Glutamatergic neuron (in vitro differentiated cells): ENCODE measurements around the gene ATP5PO. TPM values are rescaled to one million over a fixed set of nuclear protein-coding genes. Genes with fewer than 3 reads are reported as not detected.
"Not testable (repeated sequence)": the region's sequence is repeated elsewhere in the genome, so short reads cannot be mapped to it uniquely, and the experiment has no call there.

Experiments
- DNase-seq: peaks from one replicate; pipeline ENCODE4 v3.0.0; 2022
- H3K27ac Mint-ChIP-seq: one replicate; pipeline ENCODE4 v1.8.0; 2020; ENCODE audit warnings: mild to moderate bottlenecking, mixed read lengths, inconsistent platforms; ENCODE audit not compliant: unreplicated experiment
- H3K27me3 Mint-ChIP-seq: one replicate; pipeline ENCODE4 v1.8.0; 2020; ENCODE audit warnings: mild to moderate bottlenecking, moderate library complexity, mixed read lengths, inconsistent platforms; ENCODE audit not compliant: unreplicated experiment
- H3K36me3 Mint-ChIP-seq: one replicate; pipeline ENCODE4 v1.8.0; 2020; ENCODE audit warnings: mild to moderate bottlenecking, mixed read lengths, inconsistent platforms; ENCODE audit not compliant: unreplicated experiment
- H3K4me1 Mint-ChIP-seq: one replicate; pipeline ENCODE4 v1.8.0; 2020; ENCODE audit warnings: mild to moderate bottlenecking, low read depth, mixed read lengths, inconsistent platforms; ENCODE audit not compliant: unreplicated experiment
- H3K4me3 Mint-ChIP-seq: one replicate; pipeline ENCODE4 v1.8.0; 2020; ENCODE audit warnings: mild to moderate bottlenecking, mixed read lengths, inconsistent platforms; ENCODE audit not compliant: unreplicated experiment
- H3K9me3 Mint-ChIP-seq: one replicate; pipeline ENCODE4 v1.8.0; 2020; ENCODE audit warnings: mild to moderate bottlenecking, moderate library complexity, mixed read lengths, inconsistent platforms; ENCODE audit not compliant: unreplicated experiment
- CTCF ChIP-seq: fragments of 200-600 bp; sonication (generic); IDR thresholded peaks from one replicate; pipeline ENCODE4 v1.5.0; 2021; ENCODE audit not compliant: partially characterized antibody, unreplicated experiment
- total RNA-seq: library from RNA; stranded (reverse); fragmentation: NEBNext Ultra II Directional; extraction: Animal tissue kit (Norgen Biotek cat#: 25700); gene quantifications from one replicate; pipeline ENCODE4 v1.2.1, GENCODE V29; 2021; ENCODE audit not compliant: unreplicated experiment

ATP5PO gene
- total RNA-seq, 1 donor from 2014 or later: 236 TPM

GRCh38 chr21:33864150-33864549 is 51.5 kb downstream of the ATP5PO start:
- no peak for DNase-seq
- no peak for TF ChIP-seq CTCF
- H3K4me3 Mint-ChIP-seq: no peak overlapping the region
- peaks cover 9% of the 10 kb centered on the region for H3K9me3 Mint-ChIP-seq
- no peak overlapping the region for H3K27ac Mint-ChIP-seq
- peaks cover 18% of the 10 kb centered on the region for H3K36me3 Mint-ChIP-seq
- H3K27me3 Mint-ChIP-seq: no peaks in the 10 kb centered on the region
- peaks cover 8% of the 10 kb centered on the region for H3K4me1 Mint-ChIP-seq

DNA sequence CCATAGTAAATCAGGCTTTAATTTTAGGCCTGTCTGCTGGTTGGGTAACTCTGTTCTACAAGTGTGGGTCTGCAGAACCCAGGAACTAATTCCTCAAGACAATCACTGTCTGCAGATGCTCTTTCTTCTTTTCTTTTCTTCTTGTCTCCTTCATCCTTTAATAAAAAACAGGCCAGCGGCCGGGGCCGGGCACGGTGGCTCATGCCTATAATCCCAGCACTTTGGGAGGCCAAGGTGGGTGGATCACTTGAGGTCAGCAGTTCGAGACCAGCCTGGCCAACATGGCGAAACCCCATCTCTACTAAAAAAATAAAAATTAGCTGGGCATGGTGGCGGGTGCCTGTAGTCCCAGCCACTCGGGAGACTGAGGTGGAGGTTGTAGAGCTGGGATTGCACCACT is 52.4 kb downstream of the ATP5PO start:
- not testable (repeated sequence) for H3K9me3 Mint-ChIP-seq, H3K27ac Mint-ChIP-seq, H3K4me3 Mint-ChIP-seq, DNase-seq, H3K27me3 Mint-ChIP-seq
- peaks cover 18% of the 10 kb centered on the region for H3K36me3 Mint-ChIP-seq
- peaks cover 16% of the 10 kb centered on the region for H3K4me1 Mint-ChIP-seq

GRCh38 chr21:33861125-33861524 is 54.5 kb downstream of the ATP5PO start:
- H3K27me3 Mint-ChIP-seq: no peaks in the 10 kb centered on the region
- H3K4me1 Mint-ChIP-seq: peaks cover 17% of the 10 kb centered on the region
- H3K36me3 Mint-ChIP-seq: peaks cover 14% of the 10 kb centered on the region
- no peak for DNase-seq
- no peak overlapping the region for H3K27ac Mint-ChIP-seq
- H3K4me3 Mint-ChIP-seq: no peak overlapping the region
- no peak for TF ChIP-seq CTCF
- peaks cover 7% of the 10 kb centered on the region for H3K9me3 Mint-ChIP-seq

DNA sequence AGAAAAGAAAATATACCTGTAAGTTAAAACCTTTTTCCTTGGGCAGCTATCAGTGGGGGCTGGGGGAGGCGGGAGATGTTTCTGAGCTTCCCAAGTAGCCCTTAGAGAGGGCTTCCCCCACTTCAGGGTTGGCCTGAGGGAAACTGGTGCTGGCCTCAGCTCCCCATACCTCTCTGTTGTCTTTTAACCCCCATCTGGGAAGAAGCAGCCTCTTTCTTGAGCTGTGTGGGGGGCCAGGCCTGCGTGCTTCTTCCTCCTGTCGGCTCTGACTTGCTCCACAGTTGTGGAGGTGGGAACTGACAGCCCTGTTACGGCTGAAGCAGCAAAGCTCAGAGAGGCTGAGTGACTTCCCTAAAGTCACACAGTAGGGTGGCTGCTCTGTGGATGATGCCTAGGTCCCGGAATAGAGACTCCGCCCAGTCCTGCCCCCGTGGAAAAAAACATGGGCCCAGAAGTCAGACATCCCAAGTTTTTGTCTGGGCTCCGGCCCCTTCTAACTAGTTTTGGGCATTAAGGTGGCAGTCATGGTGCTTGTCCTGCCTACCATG is 55.2 kb downstream of the ATP5PO start:
- Mint-ChIP-seq H3K4me3 (no peak overlapping the region), H3K36me3 (peaks cover 14% of the 10 kb centered on the region), H3K4me1 (peaks cover 17% of the 10 kb centered on the region), H3K27ac (no peak overlapping the region), H3K27me3 (no peaks in the 10 kb centered on the region), H3K9me3 (peaks cover 6% of the 10 kb centered on the region)
- no peak for DNase-seq
- no peak for TF ChIP-seq CTCF

DNA sequence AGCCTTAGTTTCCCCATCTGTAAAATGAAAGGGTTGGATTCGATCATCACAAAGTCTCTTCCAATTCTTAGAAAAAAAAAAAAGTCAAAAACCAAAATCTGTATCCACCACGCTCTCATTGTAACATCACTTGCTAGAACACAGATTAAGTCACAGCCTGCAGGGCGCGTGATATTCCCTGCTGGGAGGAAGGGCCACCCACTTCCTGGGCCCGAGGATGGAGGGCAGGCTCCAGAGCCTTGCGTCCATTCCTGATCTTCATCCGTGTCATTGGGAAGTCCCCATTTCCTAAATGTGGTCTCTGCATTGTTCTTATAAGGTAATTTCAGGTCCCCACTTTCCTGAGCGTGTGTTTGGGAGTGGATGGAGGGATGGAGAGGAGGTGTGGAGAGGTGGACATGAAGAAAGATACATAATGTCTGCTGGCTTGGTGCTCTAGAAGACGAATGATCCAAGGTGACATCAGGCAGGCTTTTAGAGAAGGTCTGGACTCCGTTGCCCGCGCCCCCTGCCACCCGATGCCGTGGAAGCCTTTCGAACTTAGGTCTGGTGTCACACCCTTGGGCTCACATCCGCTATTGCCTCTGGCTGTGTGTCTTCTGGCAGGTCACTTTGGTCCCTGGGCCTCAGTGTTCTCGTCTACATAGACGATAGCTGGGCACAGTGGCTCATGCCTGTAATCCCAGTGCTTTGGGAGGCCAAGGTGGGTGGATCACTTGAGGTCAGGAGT is 56.1 kb downstream of the ATP5PO start:
- peaks cover 21% of the 10 kb centered on the region for H3K4me1 Mint-ChIP-seq
- H3K36me3 Mint-ChIP-seq: peaks cover 5% of the 10 kb centered on the region
- H3K4me3 Mint-ChIP-seq: no peak overlapping the region
- no peak for TF ChIP-seq CTCF
- H3K27me3 Mint-ChIP-seq: peaks cover 1% of the 10 kb centered on the region
- peaks cover 6% of the 10 kb centered on the region for H3K9me3 Mint-ChIP-seq
- DNase-seq: no peak
- H3K27ac Mint-ChIP-seq: no peak overlapping the region
